ENCODE measurements around the gene CSF2.
A peak's percentile ranks its signal among the peaks of the same experiment; 100 is the strongest.

CSF2 gene

GRCh38 chr5:132055441-132055807 is 18.2 kb upstream of the CSF2 start:
- no peak for DNase-seq (ENCODE audit: low spot score)

DNA sequence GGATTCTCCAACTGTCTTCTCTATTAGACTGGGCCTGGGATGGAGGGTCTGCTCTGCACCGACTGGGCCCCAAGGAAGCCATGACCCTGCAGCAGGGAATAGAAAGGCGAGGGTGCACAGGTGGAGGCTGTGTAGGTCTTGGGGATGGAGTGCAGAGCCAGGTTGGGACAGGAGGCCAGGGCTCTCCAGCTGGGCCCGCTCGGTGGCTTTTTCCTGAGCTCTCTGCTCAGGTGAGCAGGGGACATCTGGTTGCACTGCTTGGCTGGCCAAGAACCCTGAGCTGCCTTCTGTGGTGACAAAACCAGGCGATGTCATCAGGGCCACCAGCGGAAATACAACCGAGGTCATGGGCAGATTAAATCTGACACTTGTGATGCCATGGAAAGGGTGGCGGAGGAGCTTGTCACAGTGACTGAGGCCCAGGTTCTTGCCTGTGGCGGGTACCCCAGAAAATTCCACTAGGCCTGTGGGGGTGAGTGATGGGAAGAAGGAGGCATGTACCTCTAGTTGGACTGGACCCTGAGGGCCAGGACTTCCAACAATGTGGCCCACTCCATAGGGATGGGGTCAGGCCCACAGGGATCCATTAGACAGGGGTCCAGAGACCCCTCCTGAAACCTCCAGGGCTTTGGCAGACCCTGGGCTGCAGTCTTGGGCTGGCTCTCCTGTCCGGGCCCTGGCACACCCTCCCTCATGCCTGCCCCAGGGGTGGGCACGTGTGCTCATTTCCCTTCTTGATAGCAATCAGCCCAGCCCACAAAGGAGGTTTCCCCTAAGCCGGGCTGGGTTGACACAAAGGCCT is 17.6 kb upstream of the CSF2 start:
- DNase-seq (ENCODE audit: low spot score): no peak

GRCh38 chr5:132056610-132057497 is 16.7 kb upstream of the CSF2 start:
- DNase-seq (ENCODE audit: low spot score): no peak

- DNase-seq (ENCODE audit: low spot score): no peak
Measured at GRCh38 chr5:132057498-132058255, 15.9 kb upstream of the CSF2 start.

- DNase-seq (ENCODE audit: low spot score): no peak
Measured at GRCh38 chr5:132058646-132059042, 14.9 kb upstream of the CSF2 start.

- no peak for DNase-seq (ENCODE audit: low spot score)
Measured at GRCh38 chr5:132059043-132059695, 14.4 kb upstream of the CSF2 start.

- no peak for DNase-seq (ENCODE audit: low spot score)
Measured at GRCh38 chr5:132059696-132060500, 13.7 kb upstream of the CSF2 start.

GRCh38 chr5:132060501-132061161 is 13.0 kb upstream of the CSF2 start, which contains the start of gene IL3:
TSS of gene IL3 (plus strand) at chr5:132060655. CDS start at chr5:132060707, 52 bp downstream.
- DNase-seq (ENCODE audit: low spot score): no peak

DNA sequence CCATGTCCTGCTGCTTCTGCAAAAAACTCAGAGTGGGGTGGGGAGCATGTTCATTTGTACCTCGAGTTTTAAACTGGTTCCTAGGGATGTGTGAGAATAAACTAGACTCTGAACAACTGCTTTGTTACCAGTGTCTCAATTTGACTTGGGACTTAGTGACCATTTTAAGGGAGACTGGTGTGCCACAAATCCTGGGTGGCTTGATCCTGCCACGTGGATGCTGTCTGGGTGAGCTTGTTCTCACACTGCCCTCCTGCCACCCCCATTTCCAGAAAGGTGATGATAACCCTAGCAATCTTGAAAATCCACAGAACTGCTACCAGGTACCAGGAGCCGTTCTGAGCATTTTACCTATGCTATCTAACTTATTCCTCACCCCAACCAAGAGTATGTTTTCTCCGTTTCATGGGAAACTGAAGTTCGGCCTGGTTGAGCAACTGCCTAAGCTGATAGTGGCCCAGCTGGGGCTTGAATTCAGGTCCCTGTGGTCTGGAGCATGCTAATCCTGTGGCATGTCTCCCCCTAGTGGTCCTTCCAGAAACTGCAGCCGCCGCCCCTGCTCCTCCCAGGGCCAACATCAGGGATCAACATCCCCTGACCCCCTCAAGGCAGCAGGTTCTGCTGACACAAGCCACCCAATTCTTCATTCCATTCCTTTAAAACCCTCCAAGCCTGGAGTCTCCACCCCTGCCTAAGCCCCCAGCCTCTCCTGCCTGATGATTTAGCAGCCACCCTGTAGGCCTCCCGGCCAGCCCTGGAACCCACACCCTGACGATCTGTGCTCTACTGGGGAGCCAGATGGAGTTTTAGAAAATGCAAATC is 10.3 kb upstream of the CSF2 start:
- peak; percentile 66 for DNase-seq (ENCODE audit: low spot score)

DNA sequence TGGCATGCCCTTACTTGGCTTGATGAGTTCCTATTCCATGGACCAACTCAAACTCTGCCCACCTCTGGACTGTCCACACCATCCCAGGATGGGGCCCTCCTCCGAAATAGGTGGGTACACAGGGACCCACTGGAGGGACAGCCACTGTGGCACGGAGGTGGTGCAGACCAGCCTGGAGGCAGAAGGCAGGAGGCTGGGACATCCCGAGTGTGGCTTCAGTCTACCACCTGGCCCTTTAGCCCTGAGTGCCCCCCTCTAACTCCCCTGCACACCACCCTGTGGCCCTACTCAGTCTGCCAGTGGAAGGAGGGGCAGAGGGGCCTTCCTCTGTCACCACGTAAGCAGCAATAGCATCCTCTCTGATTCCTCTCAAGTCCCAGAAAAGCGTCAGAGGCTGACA is 9.4 kb upstream of the CSF2 start:
- no peak for DNase-seq (ENCODE audit: low spot score)

GRCh38 chr5:132064738-132065331 is 8.8 kb upstream of the CSF2 start:
- peak; percentile 72 for DNase-seq (ENCODE audit: low spot score)

DNA sequence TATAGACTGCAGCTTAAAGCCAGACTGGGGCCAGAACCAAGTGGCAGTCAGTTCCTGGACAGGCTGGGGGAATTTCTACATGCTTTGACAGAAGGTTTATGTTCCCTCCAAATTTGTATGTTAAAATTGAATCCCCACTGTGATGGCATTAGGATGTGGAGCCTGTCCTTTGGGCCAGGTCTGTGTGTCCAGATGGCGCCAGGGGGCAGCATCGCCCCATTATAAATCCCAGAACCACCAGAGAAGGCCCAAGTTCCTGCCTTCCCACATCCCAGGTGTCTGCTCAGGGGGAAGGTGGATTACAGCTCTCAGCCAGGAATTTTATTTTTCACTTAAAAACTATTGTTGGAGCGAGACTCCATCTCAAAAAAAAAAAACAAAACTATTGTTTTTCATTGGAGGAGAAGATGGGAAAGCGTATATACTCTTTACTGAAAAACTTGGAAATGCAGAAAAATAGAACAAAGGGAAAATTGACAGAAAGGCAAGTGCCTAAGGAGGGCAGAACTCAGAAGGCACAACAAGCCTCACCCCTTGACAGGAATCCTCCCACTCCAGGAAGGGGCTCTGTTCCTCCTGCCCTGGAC is 8.1 kb upstream of the CSF2 start:
- DNase-seq (ENCODE audit: low spot score): peak; percentile 85

DNA sequence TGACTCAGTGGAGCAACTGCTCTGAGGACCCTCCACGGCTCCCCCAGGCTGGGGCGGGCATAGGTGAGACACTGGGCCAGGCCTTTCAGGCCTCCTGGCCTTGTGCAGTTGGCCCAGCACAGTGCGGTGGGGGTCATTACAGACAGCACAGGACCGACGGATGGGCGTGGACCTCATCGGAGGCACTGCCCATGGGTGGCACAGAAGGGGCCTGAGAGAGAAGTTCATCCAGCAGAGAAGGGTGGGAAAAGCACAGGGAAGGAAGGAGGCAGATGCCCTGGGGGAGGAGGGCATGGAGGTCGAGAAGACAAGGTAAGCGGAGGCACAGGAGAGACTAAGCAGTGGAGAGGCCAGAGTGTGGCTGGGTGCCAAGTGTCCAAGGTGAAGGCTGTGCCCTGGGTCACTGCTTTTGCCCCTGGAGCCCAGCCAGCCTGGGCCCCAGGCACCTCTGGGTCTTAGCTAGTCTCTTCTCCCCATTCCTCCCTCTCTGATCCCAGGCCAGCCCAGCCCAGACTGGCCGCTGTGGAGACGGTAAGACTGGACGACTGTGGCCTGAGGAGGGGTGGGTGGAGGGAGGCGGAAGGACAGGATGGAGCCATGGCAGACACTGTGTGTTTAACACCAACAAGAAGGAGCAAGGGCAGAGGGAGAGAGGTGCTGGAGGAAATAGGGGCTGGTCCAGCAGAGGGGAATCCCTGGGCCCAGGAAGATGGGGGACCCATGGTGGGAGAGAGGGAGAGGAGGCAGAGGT is 7.5 kb upstream of the CSF2 start:
- DNase-seq (ENCODE audit: low spot score): no peak

DNA sequence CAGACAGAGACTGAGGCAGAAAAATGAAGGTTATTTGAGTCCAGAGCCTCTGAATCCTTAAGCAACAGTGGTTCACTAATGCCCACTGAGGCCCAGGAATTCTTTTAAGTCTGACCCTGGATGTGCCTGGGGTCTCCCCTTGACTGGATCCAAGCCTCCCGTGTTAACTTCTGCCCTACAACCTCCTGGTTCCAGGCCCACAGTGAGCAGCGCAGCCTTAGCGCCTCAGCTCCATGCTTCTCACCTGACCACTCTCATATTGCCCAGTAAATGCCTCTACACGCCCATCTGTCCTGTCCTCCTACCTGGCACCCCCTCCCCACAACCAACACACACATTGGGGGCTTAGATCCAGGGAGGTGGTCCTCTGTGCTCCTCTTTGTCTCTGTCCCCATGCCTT is 6.7 kb upstream of the CSF2 start:
- DNase-seq (ENCODE audit: low spot score): no peak

DNA sequence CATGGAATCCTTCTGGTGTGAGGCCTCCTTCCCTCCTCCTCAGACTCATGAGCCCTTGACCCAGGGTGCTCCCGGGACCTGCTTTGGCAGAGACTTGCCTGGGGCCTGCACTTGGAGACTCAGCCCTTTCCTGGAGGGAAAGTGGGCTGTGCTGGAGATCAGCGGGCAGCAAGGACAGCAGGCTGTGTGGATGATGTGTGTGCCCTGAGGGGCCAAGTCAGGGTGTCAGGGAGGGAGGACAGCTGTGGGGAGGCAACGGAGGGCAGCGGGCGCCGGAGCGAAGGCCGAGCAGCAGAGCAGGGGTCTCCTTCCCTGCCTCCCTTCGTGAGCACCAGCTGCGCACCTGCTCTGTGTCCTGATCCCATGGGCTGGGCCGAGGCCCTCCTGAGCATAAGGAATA is 6.1 kb upstream of the CSF2 start:
- no peak for DNase-seq (ENCODE audit: low spot score)

- DNase-seq (ENCODE audit: low spot score): no peak
Measured at GRCh38 chr5:132067941-132068808, 5.4 kb upstream of the CSF2 start.

- DNase-seq (ENCODE audit: low spot score): no peak
Measured at GRCh38 chr5:132069561-132069960, 4.0 kb upstream of the CSF2 start.

All from SW480 (cell line).